Measurements from ENCODE around the gene TNXB. TPM values are rescaled to one million over a fixed set of nuclear protein-coding genes. Genes with fewer than 3 reads are reported as not detected.

The TNXB gene
- total RNA-seq, 1 donor from 2014 or later, result 10.3 TPM

DNA sequence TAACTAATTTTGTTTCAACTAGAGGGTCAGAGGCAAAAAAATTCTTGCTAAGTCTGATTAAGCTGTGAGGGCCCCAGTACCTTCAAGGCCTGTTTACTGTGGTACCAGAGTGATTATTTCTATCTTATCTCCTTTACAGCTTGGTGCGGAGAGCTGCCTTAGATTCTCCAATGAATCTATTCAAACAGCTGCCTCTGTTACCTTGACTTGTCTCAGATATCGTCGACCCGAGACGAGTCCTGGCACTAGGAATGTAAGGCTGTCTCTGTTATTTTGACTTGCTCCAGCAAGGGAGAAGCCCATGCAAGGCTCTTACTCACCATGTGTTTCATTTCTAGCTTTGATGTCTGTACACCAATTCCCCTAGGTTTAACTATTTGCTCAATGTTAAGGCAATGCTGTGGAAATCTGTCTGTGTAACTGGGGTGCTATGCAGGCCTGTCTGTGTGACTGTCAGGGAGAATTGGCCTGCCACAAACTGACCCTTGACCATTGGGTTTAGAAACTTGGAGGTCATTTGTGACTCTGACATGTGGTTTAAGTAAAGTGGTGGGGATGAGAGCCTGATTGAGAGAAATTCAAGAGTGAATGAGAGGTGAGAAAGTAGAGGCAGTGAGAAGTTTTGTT is 31.4 kb upstream of the TNXB start:
- Mint-ChIP-seq H3K9me3 (ENCODE audit: low read depth) (no peaks in the 10 kb centered on the region), H3K27me3 (no peaks in the 10 kb centered on the region), H3K36me3 (ENCODE audit: insufficient read depth) (no peaks in the 10 kb centered on the region), H3K4me3 (ENCODE audit: low read depth) (no peak overlapping the region), H3K4me1 (ENCODE audit: low read depth) (peaks cover 8% of the 10 kb centered on the region), H3K27ac (no peak overlapping the region)
- TF ChIP-seq, protein P1, sequence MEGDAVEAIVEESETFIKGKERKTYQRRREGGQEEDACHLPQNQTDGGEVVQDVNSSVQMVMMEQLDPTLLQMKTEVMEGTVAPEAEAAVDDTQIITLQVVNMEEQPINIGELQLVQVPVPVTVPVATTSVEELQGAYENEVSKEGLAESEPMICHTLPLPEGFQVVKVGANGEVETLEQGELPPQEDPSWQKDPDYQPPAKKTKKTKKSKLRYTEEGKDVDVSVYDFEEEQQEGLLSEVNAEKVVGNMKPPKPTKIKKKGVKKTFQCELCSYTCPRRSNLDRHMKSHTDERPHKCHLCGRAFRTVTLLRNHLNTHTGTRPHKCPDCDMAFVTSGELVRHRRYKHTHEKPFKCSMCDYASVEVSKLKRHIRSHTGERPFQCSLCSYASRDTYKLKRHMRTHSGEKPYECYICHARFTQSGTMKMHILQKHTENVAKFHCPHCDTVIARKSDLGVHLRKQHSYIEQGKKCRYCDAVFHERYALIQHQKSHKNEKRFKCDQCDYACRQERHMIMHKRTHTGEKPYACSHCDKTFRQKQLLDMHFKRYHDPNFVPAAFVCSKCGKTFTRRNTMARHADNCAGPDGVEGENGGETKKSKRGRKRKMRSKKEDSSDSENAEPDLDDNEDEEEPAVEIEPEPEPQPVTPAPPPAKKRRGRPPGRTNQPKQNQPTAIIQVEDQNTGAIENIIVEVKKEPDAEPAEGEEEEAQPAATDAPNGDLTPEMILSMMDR (IDR thresholded peaks at IDR 0.05; ENCODE audit: unreplicated experiment), result no peak
- DNase-seq (ENCODE audit: low spot score, unreplicated experiment), result no peak

DNA sequence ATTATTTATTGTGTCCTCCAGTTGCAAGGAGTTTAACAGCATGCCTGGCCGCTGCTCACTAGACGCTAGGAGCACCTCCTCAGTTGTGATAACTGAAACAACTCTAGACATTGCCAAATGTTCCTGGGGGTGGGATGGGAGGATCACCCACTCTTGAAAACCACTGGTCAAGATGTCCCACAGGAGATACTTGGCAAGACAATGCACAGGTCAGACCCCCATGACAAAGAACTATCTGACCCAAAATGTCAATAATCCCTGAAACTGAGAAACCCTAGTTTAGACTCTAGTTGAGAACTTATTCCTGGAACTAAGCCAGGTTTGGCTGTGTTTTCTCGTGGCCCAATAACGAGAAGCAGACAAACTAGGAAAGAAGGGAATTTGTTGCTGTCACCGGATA is 30.5 kb upstream of the TNXB start:
- DNase-seq (ENCODE audit: low spot score, unreplicated experiment), result no peak
- Mint-ChIP-seq H3K36me3 (ENCODE audit: insufficient read depth) (no peaks in the 10 kb centered on the region), H3K9me3 (ENCODE audit: low read depth) (no peaks in the 10 kb centered on the region), H3K4me3 (ENCODE audit: low read depth) (no peak overlapping the region), H3K27me3 (peaks cover 3% of the 10 kb centered on the region), H3K4me1 (ENCODE audit: low read depth) (peaks cover 8% of the 10 kb centered on the region), H3K27ac (no peak overlapping the region)
- TF ChIP-seq, protein P1 (IDR thresholded peaks at IDR 0.05; ENCODE audit: unreplicated experiment), result no peak

DNA sequence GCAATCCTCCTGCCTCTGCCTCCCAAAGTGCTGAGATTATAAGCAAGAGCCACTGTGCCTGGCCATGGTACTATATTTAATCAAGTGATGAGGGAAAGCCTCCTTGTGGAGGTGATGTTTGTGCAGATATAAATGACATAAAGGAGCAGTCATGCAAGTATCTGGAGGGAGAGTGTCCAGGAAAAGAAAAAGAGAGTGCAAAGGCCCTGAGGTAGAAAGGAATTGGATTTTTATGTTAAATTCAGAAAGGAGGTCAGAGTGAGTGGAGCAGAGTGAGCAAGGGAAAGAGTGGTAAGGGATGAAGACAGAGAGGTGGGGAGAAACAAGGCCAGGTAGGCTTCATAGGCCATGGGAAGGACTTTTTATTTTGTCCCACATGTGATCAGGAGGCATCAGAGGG is 28.3 kb upstream of the TNXB start:
- no peaks in the 10 kb centered on the region for H3K9me3 Mint-ChIP-seq (ENCODE audit: low read depth)
- no peak for DNase-seq (ENCODE audit: low spot score, unreplicated experiment)
- TF ChIP-seq, protein P1 (IDR thresholded peaks at IDR 0.05; ENCODE audit: unreplicated experiment), result no peak
- H3K36me3 Mint-ChIP-seq (ENCODE audit: insufficient read depth), result no peaks in the 10 kb centered on the region
- peaks cover 8% of the 10 kb centered on the region for H3K4me1 Mint-ChIP-seq (ENCODE audit: low read depth)
- H3K4me3 Mint-ChIP-seq (ENCODE audit: low read depth), result no peak overlapping the region
- H3K27ac Mint-ChIP-seq, result no peak overlapping the region
- peaks cover 6% of the 10 kb centered on the region for H3K27me3 Mint-ChIP-seq

DNA sequence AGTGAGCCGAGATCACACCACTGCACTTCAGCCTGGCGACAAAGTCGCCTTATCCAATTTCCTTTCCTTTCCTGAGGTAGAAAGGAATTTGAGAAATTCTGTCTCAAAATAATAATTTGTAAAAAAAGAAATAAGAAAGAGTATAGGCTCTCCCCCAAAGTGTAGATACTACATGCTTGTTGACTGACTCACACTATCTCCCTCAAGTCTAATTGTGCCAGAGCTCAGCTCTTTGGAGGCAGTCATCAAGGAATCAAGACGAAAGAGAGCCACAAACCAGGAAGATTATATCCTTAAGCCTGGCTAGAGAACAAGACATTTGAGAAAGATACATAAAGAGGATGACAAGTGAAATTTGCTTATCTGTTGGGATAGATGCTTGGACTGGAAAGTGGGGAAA is 24.6 kb upstream of the TNXB start:
- Mint-ChIP-seq H3K9me3 (ENCODE audit: low read depth) (no peaks in the 10 kb centered on the region), H3K4me1 (ENCODE audit: low read depth) (peaks cover 8% of the 10 kb centered on the region), H3K27me3 (peaks cover 6% of the 10 kb centered on the region), H3K36me3 (ENCODE audit: insufficient read depth) (no peaks in the 10 kb centered on the region), H3K4me3 (ENCODE audit: low read depth) (no peak overlapping the region), H3K27ac (no peak overlapping the region)
- TF ChIP-seq, protein P1 (IDR thresholded peaks at IDR 0.05; ENCODE audit: unreplicated experiment), result no peak
- DNase-seq (ENCODE audit: low spot score, unreplicated experiment), result no peak

DNA sequence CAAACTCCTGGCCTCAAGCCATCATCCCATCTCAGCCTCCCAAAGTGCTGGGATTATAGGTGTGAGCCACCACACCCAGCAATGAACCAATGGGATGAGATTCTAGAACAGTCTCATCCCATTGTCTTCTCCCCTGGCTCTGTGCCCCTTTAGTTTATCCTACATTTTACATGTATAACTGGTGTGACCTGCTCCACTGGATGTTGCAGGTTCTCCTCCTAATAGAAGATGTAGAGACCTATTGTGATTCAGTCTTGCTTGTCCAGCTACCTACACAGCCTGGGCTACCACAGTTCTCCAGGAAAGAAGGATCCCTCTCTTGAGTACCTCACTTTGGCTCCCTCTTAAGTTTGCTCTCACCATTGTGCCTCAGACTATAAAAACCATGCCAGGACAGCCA is 23.0 kb upstream of the TNXB start:
- Mint-ChIP-seq H3K4me3 (ENCODE audit: low read depth) (no peak overlapping the region), H3K27me3 (peaks cover 6% of the 10 kb centered on the region), H3K4me1 (ENCODE audit: low read depth) (peaks cover 19% of the 10 kb centered on the region), H3K9me3 (ENCODE audit: low read depth) (no peaks in the 10 kb centered on the region), H3K36me3 (ENCODE audit: insufficient read depth) (no peaks in the 10 kb centered on the region), H3K27ac (no peak overlapping the region)
- no peak for DNase-seq (ENCODE audit: low spot score, unreplicated experiment)
- TF ChIP-seq, protein P1 (IDR thresholded peaks at IDR 0.05; ENCODE audit: unreplicated experiment), result no peak
